ENCODE data around the gene ZNF318.
"Not testable (repeated sequence)": the region's sequence is repeated elsewhere in the genome, so short reads cannot be mapped to it uniquely, and the experiment has no call there.

The ZNF318 gene

GRCh38 chr6:43335469-43335868 is 34.0 kb downstream of the ZNF318 start:
- peak in 2 of 3 experiments; percentile 14 to 57 for DNase-seq

- DNase-seq, result peak in 2 of 3 experiments; percentile 30 to 47
Measured at GRCh38 chr6:43334466-43335095, 34.9 kb downstream of the ZNF318 start.

DNA sequence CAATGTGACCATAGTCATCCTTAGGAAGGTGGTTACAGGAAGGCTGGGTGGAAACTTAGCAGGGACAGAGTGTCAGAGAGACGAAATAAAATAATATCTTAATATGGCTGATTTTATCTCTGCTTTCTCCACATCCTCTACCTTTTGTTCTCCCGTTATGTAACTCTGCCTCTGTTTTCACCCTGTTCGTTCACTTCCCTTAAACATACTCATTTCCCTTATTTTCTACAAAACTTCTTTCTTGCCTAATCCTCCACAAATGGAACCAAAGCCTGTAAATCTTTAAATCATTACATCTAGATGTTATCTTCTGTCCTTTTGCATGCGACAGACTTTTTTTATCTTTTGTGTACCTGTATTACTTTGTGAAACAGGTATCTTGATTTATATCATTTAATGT is 37.6 kb downstream of the ZNF318 start:
- DNase-seq, result no peak

- DNase-seq, result no peak
Measured at GRCh38 chr6:43331470-43331869, 38.0 kb downstream of the ZNF318 start.

GRCh38 chr6:43328528-43328927 is 40.9 kb downstream of the ZNF318 start:
- no peak for DNase-seq

DNA sequence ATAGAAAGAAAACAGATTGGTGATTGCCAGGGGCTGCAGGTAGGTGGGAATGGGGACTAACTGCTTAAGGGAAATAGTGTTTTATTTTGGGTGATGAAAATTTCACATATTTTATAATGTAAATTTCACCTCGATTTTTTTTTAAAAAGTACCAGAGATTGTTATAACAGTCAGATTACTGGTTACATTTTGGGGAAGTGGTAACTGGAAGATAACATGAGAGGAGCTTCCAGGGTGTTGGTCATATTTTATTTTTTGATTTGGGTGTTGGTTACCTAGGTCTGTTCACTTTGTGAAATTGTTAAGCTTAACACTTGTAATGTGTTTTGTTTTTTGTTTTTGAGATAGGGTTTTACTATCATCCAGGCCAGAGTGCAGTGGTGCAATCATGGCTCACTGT is 43.6 kb downstream of the ZNF318 start:
- no peak for DNase-seq

DNA sequence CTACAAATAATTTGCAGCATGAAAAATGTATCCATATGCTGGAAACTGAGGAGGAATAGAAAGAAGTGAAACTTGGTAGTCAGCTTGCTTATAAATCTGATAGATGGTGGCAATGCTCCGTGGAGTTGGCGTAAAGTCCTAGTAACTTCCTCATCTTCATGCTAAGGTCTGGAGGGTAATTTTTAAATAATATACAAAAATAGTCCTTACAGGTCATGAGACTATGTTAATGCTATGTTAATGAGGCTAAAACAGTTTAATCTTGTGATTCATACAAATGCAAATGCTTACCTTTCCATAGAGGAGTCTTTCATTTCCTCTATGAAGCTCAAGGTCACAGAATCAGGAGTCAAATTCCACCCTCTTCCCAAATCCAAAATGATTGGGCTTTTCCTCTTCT is 51.4 kb downstream of the ZNF318 start:
- no peak for DNase-seq

DNA sequence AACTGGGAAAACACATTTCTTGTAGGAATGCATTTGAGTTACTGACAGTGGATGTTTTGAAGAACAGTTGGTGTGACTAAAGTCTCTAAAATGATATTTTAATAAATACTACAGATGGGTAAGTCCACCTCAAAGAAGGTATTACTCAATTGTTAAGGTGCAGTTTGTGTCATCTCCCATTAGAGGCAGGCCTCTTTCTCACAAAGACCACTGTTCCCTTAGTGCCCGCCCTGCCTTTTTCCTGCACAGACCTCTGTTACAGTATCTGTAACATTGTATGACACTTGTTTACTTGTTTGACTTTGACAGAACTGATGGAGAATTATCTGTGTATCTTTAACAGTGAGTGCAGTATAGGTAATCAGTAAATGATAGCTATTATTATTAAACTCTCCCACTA is 55.6 kb downstream of the ZNF318 start:
- no peak for DNase-seq

- DNase-seq, result no peak
Measured at GRCh38 chr6:43311666-43312065, 57.8 kb downstream of the ZNF318 start.

GRCh38 chr6:43310624-43311023 is 58.8 kb downstream of the ZNF318 start:
- DNase-seq, result no peak

- DNase-seq, result no peak
Measured at GRCh38 chr6:43310134-43310533, 59.3 kb downstream of the ZNF318 start.

DNA sequence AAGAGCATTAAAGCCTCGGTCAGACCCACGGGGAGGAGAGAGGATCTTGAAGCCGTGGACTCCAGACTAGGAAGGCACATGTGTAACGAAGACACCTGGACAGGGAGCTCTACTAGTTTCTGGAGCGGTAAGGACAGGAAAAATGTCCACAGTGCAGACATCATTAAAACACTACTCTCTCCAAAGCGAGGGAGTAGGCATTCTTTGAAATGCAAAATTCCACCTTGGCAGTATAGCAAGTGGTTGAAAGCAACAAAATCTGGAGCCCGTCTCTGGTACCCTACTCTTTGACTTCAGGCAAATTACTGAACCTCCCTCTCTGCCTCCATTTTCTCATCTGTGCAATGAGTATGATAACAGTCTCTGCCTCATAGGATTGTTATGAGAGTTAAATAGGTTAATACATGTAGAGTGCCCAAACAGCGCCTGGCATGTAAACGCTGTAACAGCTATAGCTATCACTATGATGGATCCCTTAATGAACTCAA is 60.4 kb downstream of the ZNF318 start:
- DNase-seq, result no peak

DNA sequence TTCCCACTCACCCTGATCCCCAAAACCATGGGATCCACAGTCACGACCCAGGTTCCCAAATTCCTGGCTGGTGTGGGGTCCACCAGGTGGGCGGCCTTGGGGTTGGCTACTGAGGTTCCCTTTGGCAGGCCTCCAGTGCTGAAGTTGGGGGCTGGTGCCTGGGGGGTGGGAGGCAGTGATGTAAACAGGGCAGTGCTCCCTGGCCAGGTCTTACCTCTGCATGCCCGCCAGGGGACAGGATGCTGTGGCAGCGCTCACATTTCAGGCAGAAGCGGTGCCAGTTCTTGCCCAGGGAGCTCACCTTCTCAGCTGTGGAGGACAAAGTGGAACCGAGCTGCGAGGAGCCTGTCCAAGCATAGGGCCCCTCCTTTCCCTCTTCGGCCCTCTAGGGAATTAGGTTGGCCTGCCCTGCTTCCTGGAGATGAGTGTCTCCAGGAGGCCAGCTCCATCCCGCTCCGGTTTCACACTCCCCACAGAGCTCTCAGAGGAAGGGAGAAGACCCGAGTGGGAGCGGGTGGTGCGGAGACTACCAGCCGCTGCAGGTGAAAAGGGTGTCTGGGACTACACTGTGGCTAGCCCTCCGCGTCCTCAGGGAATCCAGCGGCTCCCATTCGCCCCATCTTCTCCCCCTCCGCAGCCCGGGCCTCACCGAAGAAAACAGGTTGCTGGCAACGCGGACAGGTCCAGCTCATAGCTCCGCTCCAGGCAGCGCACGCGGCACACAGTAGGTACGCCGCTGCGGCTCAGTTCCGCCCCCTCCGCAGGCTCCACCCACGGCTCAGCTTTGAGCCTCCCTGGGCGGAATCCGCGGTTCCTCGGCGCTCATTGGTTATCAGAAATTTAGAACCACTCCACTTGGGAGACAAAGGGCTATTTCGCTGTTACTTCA is 61.1 kb downstream of the ZNF318 start, which contains the start of gene CRIP3:
Gene CRIP3 (minus strand): TSS at position 726 of the 889 bp plus-strand sequence. CDS start 34 bp downstream, at position 692.
- DNase-seq, result peak; percentile 49 to 72 (median 56)

DNA sequence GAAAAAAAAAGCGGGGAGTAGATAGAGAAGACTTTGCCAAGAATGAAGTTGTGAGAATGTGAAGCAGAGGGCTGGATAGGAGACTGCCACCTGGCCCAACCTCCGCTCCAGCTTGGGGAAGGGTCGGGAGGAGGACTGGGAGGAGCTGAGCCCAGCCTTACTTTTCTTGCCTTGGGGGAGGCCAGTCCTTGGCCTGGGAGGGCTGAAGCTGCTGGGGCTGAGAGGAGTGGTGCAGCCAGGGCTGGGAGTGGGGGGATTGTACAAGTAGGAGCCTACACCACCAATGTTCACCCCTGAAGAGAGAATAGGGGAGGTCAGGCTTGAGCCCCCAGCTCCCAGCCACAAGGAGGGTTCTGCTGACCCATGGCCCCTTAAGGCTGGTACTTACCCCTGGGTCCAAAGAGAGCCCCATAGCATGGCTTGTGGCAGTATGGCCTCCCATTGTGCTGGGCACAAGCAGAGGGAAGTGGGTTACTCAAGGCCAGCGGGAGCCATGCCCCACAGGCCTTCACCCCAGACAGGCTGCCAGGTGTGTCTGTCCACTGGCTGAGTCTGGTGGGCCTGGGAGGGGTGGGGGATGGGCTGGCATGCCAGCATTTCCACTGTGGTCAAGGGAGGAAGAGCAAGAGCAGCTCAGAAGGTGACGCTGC is 61.9 kb downstream of the ZNF318 start:
- DNase-seq, result no peak

GRCh38 chr6:43306086-43306485 is 63.4 kb downstream of the ZNF318 start:
- DNase-seq, result no peak

GRCh38 chr6:43304882-43305281 is 64.6 kb downstream of the ZNF318 start:
- no peak for DNase-seq

- no peak for DNase-seq
Measured at GRCh38 chr6:43304361-43304760, 65.1 kb downstream of the ZNF318 start.

- DNase-seq, result no peak
Measured at GRCh38 chr6:43303751-43304331, 65.6 kb downstream of the ZNF318 start.

- not testable (repeated sequence) for DNase-seq
Measured at GRCh38 chr6:43303006-43303405, 66.4 kb downstream of the ZNF318 start.

GRCh38 chr6:43302126-43302525 is 67.3 kb downstream of the ZNF318 start:
- no peak for DNase-seq

- DNase-seq, result no peak
Measured at GRCh38 chr6:43301081-43301870, 68.2 kb downstream of the ZNF318 start.

Data from NCI-H1417 (cell line).